Occipital lobe (tissue), 2 donors: ENCODE data around the gene MDK. TPM values are rescaled to one million over a fixed set of nuclear protein-coding genes. Genes with fewer than 3 reads are reported as not detected.
"Not testable (repeated sequence)": the region's sequence is repeated elsewhere in the genome, so short reads cannot be mapped to it uniquely, and the experiment has no call there.

Experiments
- DNase-seq: peaks from one replicate; lab custom pipeline; 2025; lab: John Stamatoyannopoulos, UW
- total RNA-seq: library from RNA; depleted of rRNA; stranded (reverse); fragments of >200 nt; gene quantifications from one replicate; pipeline ENCODE4 v1.2.3, GENCODE V29; 2014

The MDK gene
- total RNA-seq, 1 donor from 2014 or later, result 15.1 TPM

DNA sequence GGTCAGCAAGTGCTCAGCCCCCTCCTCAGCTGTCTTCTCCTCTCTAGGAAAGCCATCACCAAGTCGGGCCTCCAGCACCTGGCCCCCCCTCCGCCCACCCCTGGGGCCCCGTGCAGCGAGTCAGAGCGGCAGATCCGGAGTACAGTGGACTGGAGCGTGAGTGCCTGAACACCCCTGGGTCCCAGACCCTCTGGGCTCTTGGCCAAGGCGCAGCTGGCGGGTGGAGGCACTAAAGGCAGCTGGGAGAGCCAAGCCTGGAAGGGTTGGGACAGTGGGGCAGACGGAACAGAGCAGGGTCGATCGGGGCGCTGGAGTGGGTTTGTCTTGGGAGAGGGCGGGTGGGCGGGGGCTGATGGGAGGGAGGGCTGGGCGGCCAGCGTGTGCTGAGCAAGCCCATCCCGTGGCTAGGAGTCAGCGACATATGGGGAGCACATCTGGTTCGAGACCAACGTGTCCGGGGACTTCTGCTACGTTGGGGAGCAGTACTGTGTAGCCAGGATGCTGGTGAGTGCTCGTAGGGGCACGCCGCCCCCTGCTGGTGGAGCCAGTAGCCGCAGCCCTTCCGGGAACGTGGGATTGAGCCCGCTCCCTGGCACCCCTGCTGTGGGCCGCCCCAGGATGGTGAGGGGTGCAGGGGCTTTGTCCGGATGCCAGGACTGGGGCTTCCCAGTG, 14.1 kb upstream of the MDK start:
- DNase-seq, result peak; percentile 54

DNA sequence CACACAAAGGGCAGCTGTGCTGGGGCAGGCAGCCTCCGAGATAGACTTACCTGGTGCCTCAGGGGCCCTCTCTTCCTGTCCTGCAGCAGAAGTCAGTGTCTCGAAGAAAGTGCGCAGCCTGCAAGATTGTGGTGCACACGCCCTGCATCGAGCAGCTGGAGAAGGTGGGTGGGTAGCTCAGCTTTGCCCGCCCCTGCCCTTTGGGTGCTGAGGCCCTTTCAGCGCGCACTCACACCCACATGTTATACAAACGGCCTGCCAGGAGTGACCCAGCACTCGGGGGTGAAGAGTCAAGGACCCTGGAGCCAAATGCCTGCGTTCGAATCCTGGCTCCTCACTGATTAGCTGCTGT, 13.6 kb upstream of the MDK start:
- DNase-seq, result no peak

DNA sequence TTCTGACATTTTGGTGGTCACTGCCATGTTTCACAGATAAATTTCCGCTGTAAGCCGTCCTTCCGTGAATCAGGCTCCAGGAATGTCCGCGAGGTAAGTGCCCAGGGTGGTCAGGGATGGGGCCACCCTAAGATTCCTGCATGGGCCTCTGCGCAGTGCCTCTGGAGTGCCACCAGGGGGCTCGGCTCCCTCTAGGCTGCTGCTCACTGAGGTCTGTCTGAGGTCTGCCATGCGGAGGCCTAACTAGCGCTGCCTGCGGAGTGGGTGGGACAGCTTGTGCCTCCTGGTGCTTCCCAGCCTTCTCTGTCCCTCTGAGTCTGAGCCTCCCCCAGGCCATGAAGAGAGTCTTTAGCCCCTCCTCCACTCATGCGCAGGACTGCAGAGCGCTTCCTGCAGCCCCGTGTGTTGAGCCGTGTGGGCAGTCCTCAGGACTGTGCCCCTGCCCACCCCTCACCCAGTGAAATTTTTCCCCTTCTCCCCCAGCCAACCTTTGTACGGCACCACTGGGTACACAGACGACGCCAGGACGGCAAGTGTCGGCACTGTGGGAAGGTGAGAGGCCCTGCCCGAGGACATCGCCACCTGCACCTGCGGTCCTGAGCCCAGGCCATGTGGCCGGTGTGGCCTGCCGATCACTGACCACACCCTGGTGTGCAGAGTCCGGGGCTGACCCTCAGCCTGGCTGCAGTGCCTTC, 11.9 kb upstream of the MDK start:
- DNase-seq, result peak; percentile 49

DNA sequence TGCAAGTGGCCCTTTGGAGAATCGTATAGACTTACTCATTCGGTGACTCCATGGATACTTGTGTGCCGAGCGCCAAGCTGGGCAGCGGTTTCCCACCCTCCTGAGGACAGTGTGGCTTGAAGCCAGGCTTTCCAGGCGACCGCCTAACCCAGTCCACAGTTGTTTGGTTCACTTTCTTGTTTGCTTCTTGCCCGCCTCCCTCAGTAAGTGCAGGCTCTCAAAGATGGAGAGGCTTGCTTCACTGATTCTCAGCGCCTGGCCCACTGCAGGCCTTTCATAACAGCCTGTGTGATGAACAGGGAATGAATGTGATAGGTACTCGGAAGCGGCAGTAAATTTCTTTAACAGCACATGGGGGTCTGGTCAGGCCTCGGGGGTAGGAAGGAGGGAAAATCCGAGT, 11.2 kb upstream of the MDK start:
- DNase-seq, result no peak

DNA sequence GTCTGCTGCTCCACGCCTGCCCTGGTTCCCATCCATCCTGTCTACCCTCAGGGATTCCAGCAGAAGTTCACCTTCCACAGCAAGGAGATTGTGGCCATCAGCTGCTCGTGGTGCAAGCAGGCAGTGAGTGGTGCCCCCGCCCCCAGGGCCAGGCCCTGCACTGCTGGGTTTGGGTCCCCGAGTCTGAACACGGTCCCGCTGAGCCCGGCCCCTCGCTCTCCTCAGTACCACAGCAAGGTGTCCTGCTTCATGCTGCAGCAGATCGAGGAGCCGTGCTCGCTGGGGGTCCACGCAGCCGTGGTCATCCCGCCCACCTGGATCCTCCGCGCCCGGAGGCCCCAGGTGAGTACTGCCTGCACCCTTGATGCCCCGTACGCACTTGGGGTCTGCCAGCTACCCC, 10.2 kb upstream of the MDK start:
- not testable (repeated sequence) for DNase-seq

DNA sequence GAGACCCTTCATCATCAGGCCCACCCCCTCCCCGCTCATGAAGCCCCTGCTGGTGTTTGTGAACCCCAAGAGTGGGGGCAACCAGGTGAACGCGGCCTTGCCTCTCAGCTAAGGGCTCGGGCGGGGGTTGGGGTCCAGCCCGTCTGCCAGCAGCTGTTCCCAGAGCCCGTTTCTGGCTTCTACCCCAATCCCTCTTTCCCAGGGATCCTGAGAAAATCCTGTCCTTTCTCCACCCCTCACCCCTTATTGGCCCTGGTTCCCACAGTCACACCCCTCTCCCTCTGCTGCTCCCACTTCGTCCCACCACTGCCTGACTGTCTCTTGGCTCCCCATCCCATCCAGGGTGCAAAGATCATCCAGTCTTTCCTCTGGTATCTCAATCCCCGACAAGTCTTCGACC, 9.4 kb upstream of the MDK start:
- no peak for DNase-seq

DNA sequence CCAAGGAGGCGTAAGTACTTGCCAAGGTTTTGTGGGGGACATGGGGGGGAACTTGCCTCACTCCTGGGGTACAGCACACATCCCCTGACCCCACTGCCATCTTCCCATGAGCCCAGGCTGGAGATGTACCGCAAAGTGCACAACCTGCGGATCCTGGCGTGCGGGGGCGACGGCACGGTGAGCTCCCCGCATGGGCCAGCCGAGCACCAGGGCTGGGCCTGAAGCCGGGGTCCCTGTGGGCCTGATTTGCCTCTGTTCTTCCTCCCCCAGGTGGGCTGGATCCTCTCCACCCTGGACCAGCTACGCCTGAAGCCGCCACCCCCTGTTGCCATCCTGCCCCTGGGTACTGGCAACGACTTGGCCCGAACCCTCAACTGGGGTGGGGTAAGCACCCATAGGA, 9.0 kb upstream of the MDK start:
- DNase-seq, result not testable (repeated sequence)

DNA sequence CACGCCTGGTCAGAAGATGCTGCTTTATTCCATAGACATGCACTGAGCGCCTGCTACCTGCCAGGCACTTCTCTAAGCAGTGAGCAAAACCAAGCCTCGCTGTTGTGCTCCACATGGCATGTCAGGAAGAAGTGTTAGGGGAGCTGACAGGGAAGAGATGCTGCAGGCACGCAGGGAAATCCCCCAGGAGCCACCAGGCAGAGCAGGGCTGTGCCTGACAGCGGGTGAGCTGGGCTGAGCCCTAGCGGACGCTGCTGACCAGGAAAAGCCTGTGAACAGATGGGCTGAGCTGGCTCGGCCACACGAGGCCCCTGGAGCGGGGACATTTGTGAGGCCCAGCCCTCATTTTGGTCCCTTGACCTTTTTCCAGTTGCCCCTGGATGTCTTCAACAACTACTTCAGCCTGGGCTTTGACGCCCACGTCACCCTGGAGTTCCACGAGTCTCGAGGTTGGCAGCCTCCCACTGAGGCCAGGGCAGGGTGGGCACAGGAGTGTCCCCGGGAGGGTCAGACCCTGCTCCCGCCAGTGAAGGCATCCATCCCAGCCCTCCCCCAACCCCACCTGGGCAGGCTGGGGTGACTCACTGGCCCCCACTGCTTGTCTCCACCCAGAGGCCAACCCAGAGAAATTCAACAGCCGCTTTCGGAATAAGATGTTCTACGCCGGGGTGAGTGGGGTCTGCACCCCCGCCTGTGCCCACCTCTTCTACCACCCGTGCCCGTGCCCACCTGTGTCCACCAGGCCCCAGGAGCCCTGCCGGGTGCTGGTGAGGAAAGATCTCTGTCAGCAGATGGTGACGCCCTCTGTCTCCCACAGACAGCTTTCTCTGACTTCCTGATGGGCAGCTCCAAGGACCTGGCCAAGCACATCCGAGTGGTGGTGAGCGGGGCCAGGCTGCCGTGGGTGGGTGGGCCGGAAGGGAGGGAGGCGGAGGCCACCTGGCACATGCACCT, 7.4 kb upstream of the MDK start:
- DNase-seq, result no peak

DNA sequence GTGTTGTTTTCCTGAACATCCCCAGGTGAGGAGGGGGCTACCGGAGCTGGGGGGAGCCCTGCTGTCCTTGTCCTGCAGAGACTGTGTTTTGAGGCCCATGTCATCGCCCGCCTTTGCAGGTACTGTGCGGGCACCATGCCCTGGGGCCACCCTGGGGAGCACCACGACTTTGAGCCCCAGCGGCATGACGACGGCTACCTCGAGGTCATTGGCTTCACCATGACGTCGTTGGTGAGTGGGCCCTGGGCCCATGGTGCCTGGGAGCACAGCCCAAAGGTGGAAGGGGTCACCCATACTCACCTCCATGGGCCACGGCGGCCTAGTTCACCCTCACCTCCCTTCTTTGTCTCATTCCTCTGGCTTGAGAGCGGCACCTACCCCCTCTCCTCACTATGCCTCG, 6.7 kb upstream of the MDK start:
- DNase-seq, result no peak

DNA sequence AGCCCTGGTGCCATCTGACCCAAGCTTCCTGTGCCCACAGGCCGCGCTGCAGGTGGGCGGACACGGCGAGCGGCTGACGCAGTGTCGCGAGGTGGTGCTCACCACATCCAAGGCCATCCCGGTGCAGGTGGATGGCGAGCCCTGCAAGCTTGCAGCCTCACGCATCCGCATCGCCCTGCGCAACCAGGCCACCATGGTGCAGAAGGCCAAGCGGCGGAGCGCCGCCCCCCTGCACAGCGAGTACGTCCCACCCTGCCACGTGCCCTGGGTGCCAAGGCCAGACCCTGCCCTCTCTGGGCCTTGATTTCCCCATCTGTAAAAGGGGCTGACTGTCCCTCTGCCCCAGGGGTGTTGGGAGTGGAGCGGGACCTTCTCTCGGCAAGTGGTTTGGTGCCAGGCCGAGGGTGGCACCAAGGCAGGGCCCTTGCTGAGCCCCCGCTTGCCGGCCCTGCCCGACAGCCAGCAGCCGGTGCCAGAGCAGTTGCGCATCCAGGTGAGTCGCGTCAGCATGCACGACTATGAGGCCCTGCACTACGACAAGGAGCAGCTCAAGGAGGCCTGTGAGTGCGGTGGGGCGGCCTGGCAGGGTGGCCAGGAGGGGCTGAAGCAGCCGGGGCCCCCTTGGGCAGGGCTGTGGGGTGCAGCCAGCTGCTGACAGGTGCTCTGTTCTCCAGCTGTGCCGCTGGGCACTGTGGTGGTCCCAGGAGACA, 5.9 kb upstream of the MDK start:
- DNase-seq, result no peak

DNA sequence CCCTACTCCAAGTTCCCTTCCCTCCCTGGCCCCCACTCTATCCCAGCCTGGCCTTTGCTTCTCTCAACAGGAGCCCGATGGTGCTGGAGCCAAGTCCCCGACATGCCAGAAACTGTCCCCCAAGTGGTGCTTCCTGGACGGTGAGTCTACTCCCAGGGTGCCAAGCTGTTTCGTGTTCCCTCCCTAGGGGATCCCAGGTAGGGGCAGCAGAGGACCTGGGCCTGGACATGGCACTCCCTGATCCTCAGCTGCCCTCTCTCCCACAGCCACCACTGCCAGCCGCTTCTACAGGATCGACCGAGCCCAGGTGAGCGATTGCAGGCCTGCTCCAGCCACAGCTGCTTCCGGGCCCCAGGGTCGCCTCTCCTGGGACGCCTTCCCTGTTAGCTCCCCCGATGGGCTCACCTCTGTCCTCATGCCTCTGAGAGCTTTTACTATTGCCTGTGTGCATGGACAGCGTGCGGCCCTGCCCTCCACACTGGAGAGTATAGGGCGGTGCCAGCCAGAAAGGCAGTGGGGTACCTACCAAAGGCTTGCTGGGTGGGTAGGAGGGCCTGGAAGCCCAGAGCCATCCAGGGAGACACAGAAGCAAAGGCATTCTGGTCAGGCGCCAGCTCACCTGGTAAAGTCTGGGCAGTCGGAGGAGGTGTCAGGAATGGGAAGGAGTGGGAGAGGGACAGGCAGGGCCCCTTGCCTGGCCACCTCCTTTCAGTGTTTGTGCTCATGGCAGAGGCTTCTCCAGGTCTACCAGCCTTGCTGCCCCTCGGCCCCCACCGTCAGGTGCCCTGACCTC, 5.0 kb upstream of the MDK start:
- DNase-seq, result no peak

DNA sequence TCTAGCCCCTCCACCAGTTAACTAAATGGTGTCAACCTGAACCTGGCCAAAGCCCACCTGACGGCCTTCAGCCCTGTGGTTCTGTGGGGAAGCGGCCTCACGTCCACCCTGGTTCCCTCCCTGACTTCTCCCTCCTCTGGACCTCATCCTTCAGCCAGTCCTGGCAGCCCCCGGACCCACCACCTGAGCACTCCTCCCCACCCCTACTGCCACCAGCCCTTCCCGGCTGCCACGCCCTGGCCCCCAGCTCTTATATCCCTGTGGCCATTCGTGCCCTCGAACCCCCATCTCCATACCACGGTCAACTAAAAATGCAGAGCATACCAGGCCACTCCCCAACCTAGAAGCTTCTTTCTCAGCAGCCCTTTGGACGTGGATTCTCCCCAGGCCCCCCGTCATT, 4.2 kb upstream of the MDK start:
- DNase-seq, result no peak

DNA sequence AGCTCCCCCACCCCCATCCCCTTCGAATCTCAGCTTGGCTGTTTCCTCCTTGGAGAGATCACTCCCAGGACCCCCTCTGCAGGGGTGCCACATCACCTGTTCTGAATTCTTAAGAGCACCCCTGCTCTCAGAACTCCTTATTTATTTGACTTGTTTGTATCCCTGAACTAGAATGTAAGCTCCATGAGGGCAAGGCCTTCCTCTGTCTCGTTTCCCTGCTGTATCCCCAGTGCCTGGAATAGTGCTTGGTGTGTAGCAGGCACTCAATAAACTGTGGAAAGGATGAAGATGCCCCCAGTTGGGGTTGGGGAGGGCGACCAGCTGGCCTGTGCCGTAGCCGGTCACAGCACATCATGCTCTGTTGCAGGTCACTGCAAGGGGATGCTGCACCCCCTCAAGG, 3.6 kb upstream of the MDK start:
- DNase-seq, result no peak

DNA sequence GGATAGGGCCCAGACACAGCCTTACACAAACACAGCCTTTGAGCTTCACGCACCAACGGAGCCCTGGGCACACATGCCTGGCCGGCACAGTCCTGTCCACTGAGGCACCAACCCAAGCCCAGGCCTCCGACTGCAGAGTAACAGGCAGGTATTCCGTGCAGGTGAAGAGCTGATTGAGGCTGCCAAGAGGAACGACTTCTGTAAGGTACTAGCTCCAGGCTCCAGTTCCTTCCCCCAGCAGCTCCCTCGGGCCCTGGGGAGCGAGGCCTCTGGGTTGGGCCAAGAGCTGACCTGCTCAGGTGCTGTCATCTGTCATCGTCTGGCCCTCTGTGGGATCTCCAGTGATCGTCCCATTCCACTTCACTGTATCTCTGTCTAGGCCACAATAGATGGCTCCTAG, 3.2 kb upstream of the MDK start:
- no peak for DNase-seq

DNA sequence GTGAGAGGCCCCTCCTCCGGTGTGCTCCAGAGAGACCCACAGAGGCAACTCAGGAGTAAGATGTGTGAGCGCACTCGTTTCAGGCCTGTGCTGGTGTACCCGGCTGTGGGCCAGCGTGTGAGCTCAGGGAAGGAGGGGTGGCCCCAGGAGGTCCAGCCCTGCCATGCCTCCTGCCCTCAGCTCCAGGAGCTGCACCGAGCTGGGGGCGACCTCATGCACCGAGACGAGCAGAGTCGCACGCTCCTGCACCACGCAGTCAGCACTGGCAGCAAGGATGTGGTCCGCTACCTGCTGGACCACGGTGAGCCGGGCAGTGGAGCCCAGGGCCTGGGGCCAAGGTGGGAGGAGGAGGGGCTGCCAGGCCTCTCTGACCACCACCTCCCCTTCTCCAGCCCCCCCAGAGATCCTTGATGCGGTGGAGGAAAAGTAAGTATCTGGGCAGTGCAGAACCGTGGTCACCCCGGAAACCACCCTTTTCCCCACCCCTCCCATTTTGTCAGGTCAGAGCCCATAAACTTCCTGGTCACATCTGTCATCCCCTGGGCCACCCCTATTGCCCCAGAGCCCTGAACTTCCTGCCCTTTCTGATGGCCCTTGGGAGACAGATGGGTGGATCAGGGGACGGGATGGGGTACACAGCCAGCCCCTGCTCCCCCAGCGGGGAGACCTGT, 2.5 kb upstream of the MDK start:
- DNase-seq, result no peak

DNA sequence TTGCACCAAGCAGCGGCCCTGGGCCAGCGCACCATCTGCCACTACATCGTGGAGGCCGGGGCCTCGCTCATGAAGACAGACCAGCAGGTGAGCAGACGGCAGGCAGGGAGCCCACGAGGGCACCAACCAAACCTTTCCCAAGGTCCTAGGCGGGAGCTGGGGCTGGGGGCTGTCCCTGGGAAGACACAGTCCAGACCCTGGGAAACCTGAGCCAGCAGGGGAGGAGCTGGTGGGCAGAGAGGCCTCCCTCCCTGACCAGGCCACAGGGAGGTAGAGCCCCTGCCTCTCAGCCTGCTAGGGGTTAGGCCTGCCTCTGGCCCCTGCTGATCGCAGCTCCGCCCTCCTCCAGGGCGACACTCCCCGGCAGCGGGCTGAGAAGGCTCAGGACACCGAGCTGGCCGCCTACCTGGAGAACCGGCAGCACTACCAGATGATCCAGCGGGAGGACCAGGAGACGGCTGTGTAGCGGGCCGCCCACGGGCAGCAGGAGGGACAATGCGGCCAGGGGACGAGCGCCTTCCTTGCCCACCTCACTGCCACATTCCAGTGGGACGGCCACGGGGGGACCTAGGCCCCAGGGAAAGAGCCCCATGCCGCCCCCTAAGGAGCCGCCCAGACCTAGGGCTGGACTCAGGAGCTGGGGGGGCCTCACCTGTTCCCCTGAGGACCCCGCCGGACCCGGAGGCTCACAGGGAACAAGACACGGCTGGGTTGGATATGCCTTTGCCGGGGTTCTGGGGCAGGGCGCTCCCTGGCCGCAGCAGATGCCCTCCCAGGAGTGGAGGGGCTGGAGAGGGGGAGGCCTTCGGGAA, 1.8 kb upstream of the MDK start:
- not testable (repeated sequence) for DNase-seq

DNA sequence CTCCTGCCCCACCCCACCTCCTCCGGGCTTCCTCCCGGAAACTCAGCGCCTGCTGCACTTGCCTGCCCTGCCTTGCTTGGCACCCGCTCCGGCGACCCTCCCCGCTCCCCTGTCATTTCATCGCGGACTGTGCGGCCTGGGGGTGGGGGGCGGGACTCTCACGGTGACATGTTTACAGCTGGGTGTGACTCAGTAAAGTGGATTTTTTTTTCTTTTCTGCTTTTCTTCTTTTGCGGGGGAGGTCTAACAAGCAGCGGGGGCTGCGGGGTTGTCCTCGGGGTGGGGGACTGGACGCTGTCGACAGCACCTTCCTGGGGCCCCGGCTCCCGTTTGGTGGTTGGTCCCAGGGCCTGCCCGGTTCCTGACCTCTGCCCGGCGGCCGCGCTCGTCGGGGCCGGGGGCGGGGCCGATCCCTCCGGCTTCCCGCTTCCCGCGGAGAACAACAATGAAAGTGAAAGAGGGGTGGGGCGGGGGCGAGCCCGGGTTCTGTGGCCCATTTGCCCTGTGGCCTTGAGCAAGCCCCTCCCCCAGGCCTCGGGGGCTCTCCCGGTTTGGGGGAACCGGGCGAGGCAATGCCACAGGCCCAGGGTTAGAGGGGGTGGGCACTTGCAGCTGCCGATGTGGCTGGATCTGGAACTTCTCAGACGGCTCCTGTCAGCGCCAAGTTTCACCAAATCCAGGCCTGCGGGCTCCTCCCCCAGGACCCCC, 975 bp upstream of the MDK start:
- no peak for DNase-seq

DNA sequence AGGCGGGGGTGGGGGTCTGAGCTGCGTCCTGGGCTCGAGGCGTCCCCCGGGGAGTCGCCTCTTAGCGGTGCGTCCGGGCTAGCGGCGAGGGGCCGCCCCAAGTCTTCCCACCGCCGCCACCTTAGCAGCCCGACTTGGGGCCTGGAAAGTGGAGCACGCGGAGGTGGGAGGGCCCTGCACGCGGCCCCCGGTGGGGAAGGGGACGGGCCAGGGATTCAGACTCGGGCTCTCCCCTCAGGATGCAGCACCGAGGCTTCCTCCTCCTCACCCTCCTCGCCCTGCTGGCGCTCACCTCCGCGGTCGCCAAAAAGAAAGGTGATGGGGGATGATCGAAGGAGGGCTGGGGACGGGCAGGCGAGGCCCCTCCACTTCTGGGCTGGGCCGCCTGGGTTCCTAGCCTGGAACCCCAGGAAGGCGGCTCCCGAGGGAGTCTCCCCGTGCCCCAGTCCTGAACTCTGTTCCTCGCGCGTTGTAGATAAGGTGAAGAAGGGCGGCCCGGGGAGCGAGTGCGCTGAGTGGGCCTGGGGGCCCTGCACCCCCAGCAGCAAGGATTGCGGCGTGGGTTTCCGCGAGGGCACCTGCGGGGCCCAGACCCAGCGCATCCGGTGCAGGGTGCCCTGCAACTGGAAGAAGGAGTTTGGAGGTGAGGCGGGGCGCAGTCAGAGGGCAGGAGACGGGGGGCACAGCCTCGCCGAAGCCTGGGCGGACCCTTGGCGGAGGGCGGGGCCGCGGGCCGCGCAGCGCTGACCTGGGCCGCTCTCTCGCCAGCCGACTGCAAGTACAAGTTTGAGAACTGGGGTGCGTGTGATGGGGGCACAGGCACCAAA, 563 bp downstream of the MDK start:
- no peak for DNase-seq
